Thoracic aorta (tissue), 2 donors: ENCODE results near the gene GRIP2. TPM values are rescaled to one million over a fixed set of nuclear protein-coding genes. Genes with fewer than 3 reads are reported as not detected.

Experiments
- ATAC-seq: fragments of 150-250 bp; one replicate; pipeline ENCODE4 v1.8.0; 2017; ENCODE audit warnings: low read depth; ENCODE audit not compliant: insufficient number of reproducible peaks, low FRiP score
- DNase-seq: peaks from one replicate; pipeline ENCODE4 v3.0.0-alpha.2; 2020; ENCODE audit warnings: low spot score
- H3K27ac ChIP-seq, 2 donors: fragments of 200-600 bp; sonication (generic); 1 replicate in 1 of 2; 2 replicates in 1 of 2; pipeline ENCODE4 v1.5.1; 2016; ENCODE audit warnings: mild to moderate bottlenecking in 2 of 2, moderate library complexity in 2 of 2
- H3K27me3 ChIP-seq: fragments of 200-600 bp; sonication (generic); replicated peaks from 2 replicates; pipeline ENCODE4 v1.6.0; 2016; ENCODE audit warnings: mild to moderate bottlenecking; ENCODE audit not compliant: insufficient read depth
- H3K36me3 ChIP-seq: fragments of 200-600 bp; sonication (generic); one replicate; pipeline ENCODE4 v1.5.1; 2016
- H3K4me1 ChIP-seq, 2 donors: fragments of 200-600 bp; sonication (generic); 1 replicate in 1 of 2; 2 replicates in 1 of 2; pipeline versions ENCODE4 v1.5.1 to v1.6.0; 2016; ENCODE audit warnings: low read depth in 2 of 2, mild to moderate bottlenecking in 1 of 2; ENCODE audit not compliant: control insufficient read depth in 1 of 2
- H3K4me3 ChIP-seq: fragments of 200-600 bp; sonication (generic); 2 replicates; pipeline ENCODE4 v1.5.1; 2016; ENCODE audit warnings: mild to moderate bottlenecking
- H3K9me3 ChIP-seq: fragments of 200-600 bp; sonication (generic); 2 replicates; pipeline ENCODE4 v1.5.1; 2016
- CTCF ChIP-seq: fragments of 200-600 bp; sonication (generic); IDR thresholded peaks from one replicate; pipeline ENCODE4 v1.5.1; 2019; ENCODE audit warnings: antibody characterized with exemption
- total RNA-seq, 2 donors: library from RNA; depleted of rRNA; stranded (reverse); fragments of >200 nt; gene quantifications; one replicate each; pipeline versions ENCODE4 v1.1.0 to v1.2.3, GENCODE V29; 2016

The GRIP2 gene
- total RNA-seq, 2 donors from 2014 or later, result 1.5 to 4.2 TPM

GRCh38 chr3:14487821-14488220 lies 52.3 kb downstream of the GRIP2 start:
- Histone ChIP-seq H3K9me3 (no peaks in the 10 kb centered on the region), H3K36me3 (peaks cover 7% of the 10 kb centered on the region), H3K27ac (no peak overlapping the region), H3K4me1 (peaks cover 0 to 16% of the 10 kb centered on the region in 2 donors), H3K4me3 (no peak overlapping the region), H3K27me3 (no peaks in the 10 kb centered on the region)
- no peak for ATAC-seq
- TF ChIP-seq CTCF, result no peak
- no peak for DNase-seq

DNA sequence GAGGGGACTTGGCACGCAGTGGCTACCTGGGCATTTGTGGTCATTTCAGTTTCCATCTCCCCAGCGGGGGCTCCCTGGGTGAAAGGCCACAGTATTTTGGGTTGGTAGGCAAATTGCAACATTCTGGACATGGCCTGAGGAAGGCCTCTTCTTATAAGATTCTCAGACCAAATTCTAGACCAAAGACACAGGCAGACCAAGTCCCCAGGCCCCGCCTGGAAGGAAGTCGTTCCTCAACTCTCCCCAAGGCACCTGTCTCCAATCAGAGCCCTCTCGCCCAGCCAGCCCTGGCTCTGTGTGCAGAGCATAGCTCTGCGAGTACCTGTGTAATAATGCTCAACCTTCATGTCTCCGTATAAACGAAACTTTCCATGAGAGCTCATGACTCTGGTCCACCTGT lies 53.1 kb downstream of the GRIP2 start:
- ATAC-seq, result no peak

DNA sequence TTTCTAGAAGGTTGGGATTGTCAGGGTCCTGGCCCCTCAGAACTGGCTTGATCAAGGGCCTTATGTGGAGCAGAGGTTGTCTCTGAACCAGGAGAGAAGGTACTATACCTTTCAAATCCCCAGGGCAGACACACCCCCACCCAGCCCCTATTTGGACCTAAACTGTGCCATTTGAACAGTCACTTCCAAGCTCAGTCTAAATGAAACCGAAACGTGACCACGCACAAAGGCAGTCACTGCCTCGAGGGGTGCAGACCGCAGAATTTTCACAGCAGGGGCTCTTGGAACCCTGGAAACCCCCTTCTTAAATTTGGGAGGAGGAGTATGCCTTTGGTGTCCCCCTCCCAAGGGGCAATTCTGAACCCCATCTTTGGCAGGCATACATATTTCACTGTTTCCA lies 53.7 kb downstream of the GRIP2 start:
- H3K36me3 ChIP-seq, result peaks cover 12% of the 10 kb centered on the region
- H3K27me3 ChIP-seq, result no peaks in the 10 kb centered on the region
- H3K4me1 ChIP-seq, result peaks cover 0 to 27% of the 10 kb centered on the region in 2 donors
- no peak for DNase-seq
- no peak for ATAC-seq
- H3K4me3 ChIP-seq, result no peak overlapping the region
- no peak for TF ChIP-seq CTCF
- H3K27ac ChIP-seq, result no peak overlapping the region
- no peaks in the 10 kb centered on the region for H3K9me3 ChIP-seq

More for the DNA sequence above, 53.1 kb downstream of the GRIP2 start:
- Histone ChIP-seq H3K9me3 (no peaks in the 10 kb centered on the region), H3K4me3 (no peak overlapping the region), H3K27ac (no peak overlapping the region), H3K27me3 (no peaks in the 10 kb centered on the region), H3K36me3 (peaks cover 7% of the 10 kb centered on the region), H3K4me1 (peaks cover 0 to 22% of the 10 kb centered on the region in 2 donors)
- DNase-seq, result no peak
- no peak for TF ChIP-seq CTCF

GRCh38 chr3:14485981-14486380 lies 54.2 kb downstream of the GRIP2 start:
- peaks cover 0 to 27% of the 10 kb centered on the region in 2 donors for H3K4me1 ChIP-seq
- H3K4me3 ChIP-seq, result no peak overlapping the region
- no peaks in the 10 kb centered on the region for H3K27me3 ChIP-seq
- ATAC-seq (no peak), DNase-seq (no peak)
- no peak for TF ChIP-seq CTCF
- H3K36me3 ChIP-seq, result peaks cover 12% of the 10 kb centered on the region
- no peak overlapping the region for H3K27ac ChIP-seq
- no peaks in the 10 kb centered on the region for H3K9me3 ChIP-seq

DNA sequence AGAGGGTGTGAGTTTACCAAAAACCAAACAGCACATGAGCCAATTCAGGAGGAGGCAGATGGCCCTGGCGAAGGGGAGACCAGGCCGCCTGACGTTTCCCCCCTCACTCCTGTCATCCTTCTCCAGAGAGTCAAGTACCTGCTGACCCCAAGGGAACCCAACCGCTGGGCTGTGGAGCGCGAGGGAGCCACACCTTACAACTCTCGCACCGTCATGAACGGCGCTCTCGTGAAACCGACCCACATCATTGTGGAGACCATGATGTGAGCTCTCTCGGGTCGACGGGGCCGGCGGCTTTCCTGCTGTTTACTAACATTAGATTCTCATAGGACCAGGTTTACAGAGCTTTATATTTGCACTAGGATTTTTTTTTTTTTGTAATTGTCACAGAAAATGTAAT lies 55.4 kb downstream of the GRIP2 start:
- Histone ChIP-seq H3K4me3 (no peak overlapping the region), H3K9me3 (no peaks in the 10 kb centered on the region), H3K27me3 (no peaks in the 10 kb centered on the region), H3K36me3 (peaks cover 18% of the 10 kb centered on the region), H3K27ac (no peak overlapping the region), H3K4me1 (peaks cover 0 to 27% of the 10 kb centered on the region in 2 donors)
- DNase-seq (no peak), ATAC-seq (no peak)
- TF ChIP-seq CTCF, result no peak
